ENCODE measurements around the gene FNDC1. TPM values are rescaled to one million over a fixed set of nuclear protein-coding genes. Genes with fewer than 3 reads are reported as not detected.
A peak's percentile ranks its signal among the peaks of the same experiment; 100 is the strongest.
"Not testable (repeated sequence)": the region's sequence is repeated elsewhere in the genome, so short reads cannot be mapped to it uniquely, and the experiment has no call there.

The FNDC1 gene
- total and polyA plus RNA-seq, 11 donors = 0.08 to 7.5 (median 1.2) TPM

- TF ChIP-seq CTCF (IDR thresholded peaks at IDR 0.05) (no peak), POLR2A (IDR thresholded peaks at IDR 0.05) (no peak)
These were observed 102.1 kb downstream of the FNDC1 start for GRCh38 chr6:159271257-159271656.

GRCh38 chr6:159278626-159279025 lies 109.4 kb downstream of the FNDC1 start:
- DNase-seq = no peak
- Histone ChIP-seq H3K36me3 (no peaks in the 10 kb centered on the region), H3K27me3 (no peaks in the 10 kb centered on the region), H3K9me3 (no peaks in the 10 kb centered on the region), H3K4me3 (no peak overlapping the region), H3K4me1 (peaks cover 0 to 6% (median 0%) of the 10 kb centered on the region in 12 donors), H3K27ac (no peak overlapping the region)
- no peak for TF ChIP-seq POLR2A (IDR thresholded peaks at IDR 0.05)
- no peak for TF ChIP-seq CTCF (IDR thresholded peaks at IDR 0.05)
- ATAC-seq = no peak
- intact Hi-C loops (cut with DNase I) = no loop called here

More at GRCh38 chr6:159271257-159271656, 102.1 kb downstream of the FNDC1 start:
- DNase-seq (no peak), ATAC-seq (no peak)
- Histone ChIP-seq H3K4me1 (no peaks in the 10 kb centered on the region), H3K36me3 (no peaks in the 10 kb centered on the region), H3K27me3 (no peaks in the 10 kb centered on the region), H3K27ac (no peak overlapping the region), H3K4me3 (no peak overlapping the region), H3K9me3 (no peaks in the 10 kb centered on the region)
- 75 to 83% (median 78%) methylated on average over 9 to 10 of the region's 10 CpGs for WGBS, 4 donors
- intact Hi-C loops (cut with DNase I) = no loop called here

- intact Hi-C loops (cut with DNase I) = no loop called here
- H3K4me1 ChIP-seq = peaks cover 0 to 6% (median 0%) of the 10 kb centered on the region in 12 donors
- H3K27me3 ChIP-seq = no peaks in the 10 kb centered on the region
- no peak overlapping the region for H3K4me3 ChIP-seq
- H3K36me3 ChIP-seq = no peaks in the 10 kb centered on the region
- ATAC-seq = peak in 1 of 4 donors; percentile 22
- no peak overlapping the region for H3K27ac ChIP-seq
- DNase-seq = no peak
- no peak for TF ChIP-seq CTCF (IDR thresholded peaks at IDR 0.05)
- TF ChIP-seq POLR2A (IDR thresholded peaks at IDR 0.05) = no peak
- 27 to 35% (median 30%) methylated on average over 10 of the region's 10 CpGs for WGBS, 4 donors
- peaks cover 0 to 3% (median 0%) of the 10 kb centered on the region in 12 donors for H3K9me3 ChIP-seq
These were observed 110.6 kb downstream of the FNDC1 start for GRCh38 chr6:159279790-159280277.

- Histone ChIP-seq H3K9me3 (peaks cover 0 to 13% (median 0%) of the 10 kb centered on the region in 12 donors), H3K4me3 (no peak overlapping the region), H3K27ac (no peak overlapping the region), H3K4me1 (peaks cover 0 to 6% (median 0%) of the 10 kb centered on the region in 12 donors), H3K27me3 (no peaks in the 10 kb centered on the region), H3K36me3 (no peaks in the 10 kb centered on the region)
- intact Hi-C loops (cut with DNase I) = no loop called here
- ATAC-seq (no peak), DNase-seq (no peak)
- 30 to 53% (median 40%) methylated on average over 4 to 5 of the region's 5 CpGs for WGBS, 4 donors
- TF ChIP-seq POLR2A (IDR thresholded peaks at IDR 0.05) (no peak), CTCF (IDR thresholded peaks at IDR 0.05) (no peak)
These were observed 113.2 kb downstream of the FNDC1 start for GRCh38 chr6:159282421-159282820.

GRCh38 chr6:159284661-159285060 lies 115.5 kb downstream of the FNDC1 start:
- H3K4me3 ChIP-seq; ATAC-seq; H3K36me3 ChIP-seq; H3K27ac ChIP-seq; H3K27me3 ChIP-seq; intact Hi-C loops (cut with DNase I); DNase-seq; H3K4me1 ChIP-seq: not testable (repeated sequence)
- H3K9me3 ChIP-seq = peaks cover 0 to 14% (median 0%) of the 10 kb centered on the region in 12 donors

All from heart left ventricle (tissue), 16 donors.